GM19452 (cell line): ENCODE measurements around the gene MAP3K9.

Experiments used
- ATAC-seq: cut with Tn5 transposase; IDR thresholded peaks from one replicate; pipeline ENCODE4 v1.9.1; 2021; ENCODE audit not compliant: unreplicated experiment

MAP3K9 gene

GRCh38 chr14:70702161-70702560 lies 107.2 kb downstream of the MAP3K9 start:
- no peak for ATAC-seq

- ATAC-seq = no peak
Observed at GRCh38 chr14:70701610-70702009, 107.7 kb downstream of the MAP3K9 start.

- no peak for ATAC-seq
Observed at GRCh38 chr14:70700955-70701585, 108.2 kb downstream of the MAP3K9 start.

GRCh38 chr14:70699646-70700045 lies 109.7 kb downstream of the MAP3K9 start:
- no peak for ATAC-seq

- no peak for ATAC-seq
Observed at GRCh38 chr14:70698288-70698687, 111.0 kb downstream of the MAP3K9 start.

- ATAC-seq = no peak
Observed at GRCh38 chr14:70697701-70698100, 111.6 kb downstream of the MAP3K9 start.

- no peak for ATAC-seq
Observed at GRCh38 chr14:70696026-70696425, 113.3 kb downstream of the MAP3K9 start.

- no peak for ATAC-seq
Observed at GRCh38 chr14:70692210-70692609, 117.1 kb downstream of the MAP3K9 start.

GRCh38 chr14:70685474-70686197 lies 123.7 kb downstream of the MAP3K9 start:
- ATAC-seq = no peak

GRCh38 chr14:70683983-70684382 lies 125.3 kb downstream of the MAP3K9 start:
- ATAC-seq = no peak

- ATAC-seq = no peak
Observed at GRCh38 chr14:70680748-70681147, 128.6 kb downstream of the MAP3K9 start.

- ATAC-seq = no peak
Observed at GRCh38 chr14:70677341-70677740, 132.0 kb downstream of the MAP3K9 start.
